Smooth muscle cell (in vitro differentiated cells): ENCODE results near the gene GLIPR1L2. TPM values are rescaled to one million over a fixed set of nuclear protein-coding genes. Genes with fewer than 3 reads are reported as not detected.

Experiments
- DNase-seq: peaks from one replicate; lab custom pipeline; 2025; ENCODE audit not compliant: unreplicated experiment; lab: John Stamatoyannopoulos, UW
- H2AFZ ChIP-seq: fragments of 200-600 bp; sonication (generic); 2 replicates; pipeline ENCODE4 v1.6.0; 2016; ENCODE audit warnings: antibody characterized with exemption, low read depth, mild to moderate bottlenecking
- H3F3A ChIP-seq: fragments of 200-600 bp; sonication (generic); 2 replicates; pipeline ENCODE4 v1.6.0; 2017; ENCODE audit warnings: antibody characterized with exemption, low read depth
- H3K27ac ChIP-seq: fragments of 200-600 bp; sonication (generic); 2 replicates; pipeline ENCODE4 v1.5.1; 2016; ENCODE audit warnings: low read depth, mild to moderate bottlenecking
- H3K27me3 ChIP-seq: fragments of 200-600 bp; sonication (generic); 2 replicates; pipeline ENCODE4 v1.6.1; 2016; ENCODE audit warnings: low read depth, mild to moderate bottlenecking
- H3K36me3 ChIP-seq: fragments of 200-600 bp; sonication (generic); 2 replicates; pipeline ENCODE4 v1.5.1; 2016; ENCODE audit warnings: low read depth
- H3K4me1 ChIP-seq: fragments of 200-600 bp; sonication (generic); 2 replicates; pipeline ENCODE4 v1.5.1; 2016; ENCODE audit warnings: low read depth
- H3K4me2 ChIP-seq: fragments of 200-600 bp; sonication (generic); 2 replicates; pipeline ENCODE4 v1.6.0; 2016; ENCODE audit warnings: mild to moderate bottlenecking
- H3K4me3 ChIP-seq: fragments of 200-600 bp; sonication (generic); 2 replicates; pipeline ENCODE4 v1.5.1; 2016; ENCODE audit warnings: mild to moderate bottlenecking
- H3K79me2 ChIP-seq: fragments of 200-600 bp; sonication (generic); 2 replicates; pipeline ENCODE4 v1.6.0; 2016; ENCODE audit warnings: low read depth, mild to moderate bottlenecking
- H3K9ac ChIP-seq: fragments of 200-600 bp; sonication (generic); 2 replicates; pipeline ENCODE4 v1.6.0; 2016; ENCODE audit warnings: low read depth
- H3K9me3 ChIP-seq: fragments of 200-600 bp; sonication (generic); replicated peaks from 2 replicates; pipeline ENCODE4 v1.5.1; 2016; ENCODE audit warnings: low read depth
- H4K20me1 ChIP-seq: fragments of 200-600 bp; sonication (generic); 2 replicates; pipeline ENCODE4 v1.6.0; 2016; ENCODE audit warnings: low read depth
- CTCF ChIP-seq: fragments of 200-600 bp; sonication (generic); IDR thresholded peaks from 2 replicates; pipeline ENCODE4 v1.5.1; 2017; ENCODE audit warnings: borderline replicate concordance, mild to moderate bottlenecking, antibody characterized with exemption; ENCODE audit not compliant: insufficient read depth, poor library complexity, severe bottlenecking
- WGBS: methylation state at CpG from one replicate; pipeline ENCODE4 v1.1.7; 2016; ENCODE audit warnings: low lambda C conversion rate; 5-methylcytosine and 5-hydroxymethylcytosine counted together
- polyA plus RNA-seq: library from polyadenylated mRNA; unstranded; fragments of >200 nt; fragmentation: Nextera tagmentation; extraction: Ambion mirVana; gene quantifications from 2 replicates; pipeline ENCODE4 v1.2.1, GENCODE V29; 2016
- total RNA-seq: library from RNA; depleted of rRNA; stranded (reverse); fragments of >200 nt; gene quantifications from 2 replicates; pipeline ENCODE4 v1.2.3, GENCODE V29; 2014

Gene GLIPR1L2
- total and polyA plus RNA-seq, 2 experiments from 2014 or later = 2.5 TPM; not detected in 1

GRCh38 chr12:75349946-75350345, 40.9 kb upstream of the GLIPR1L2 start:
- Histone ChIP-seq H3F3A (no peaks in the 10 kb centered on the region), H3K9ac (no peak overlapping the region), H3K4me3 (no peak overlapping the region), H3K36me3 (no peaks in the 10 kb centered on the region), H2AFZ (no peak overlapping the region), H3K27ac (no peak overlapping the region), H3K9me3 (no peaks in the 10 kb centered on the region), H3K4me2 (no peak overlapping the region), H3K4me1 (no peaks in the 10 kb centered on the region), H4K20me1 (no peaks in the 10 kb centered on the region), H3K79me2 (no peaks in the 10 kb centered on the region), H3K27me3 (no peaks in the 10 kb centered on the region)
- TF ChIP-seq CTCF = no peak
- 88% methylated on average over 4 of the region's 4 CpGs for whole genome bisulfite sequencing
- no peak for DNase-seq

- Histone ChIP-seq H3K36me3 (no peaks in the 10 kb centered on the region), H3K79me2 (no peaks in the 10 kb centered on the region), H3K9me3 (no peaks in the 10 kb centered on the region), H3F3A (no peaks in the 10 kb centered on the region), H3K4me3 (no peak overlapping the region), H3K4me1 (no peaks in the 10 kb centered on the region), H4K20me1 (no peaks in the 10 kb centered on the region), H3K9ac (no peak overlapping the region), H3K27ac (no peak overlapping the region), H3K27me3 (no peaks in the 10 kb centered on the region), H2AFZ (no peak overlapping the region), H3K4me2 (no peak overlapping the region)
- TF ChIP-seq CTCF = no peak
- no peak for DNase-seq
- WGBS = 90% methylated on average over 2 of the region's 2 CpGs
Observed at GRCh38 chr12:75350413-75350812, 40.5 kb upstream of the GLIPR1L2 start.

- H3F3A ChIP-seq = no peaks in the 10 kb centered on the region
- H3K4me2 ChIP-seq = no peak overlapping the region
- no peak for TF ChIP-seq CTCF
- no peaks in the 10 kb centered on the region for H3K79me2 ChIP-seq
- H3K36me3 ChIP-seq = no peaks in the 10 kb centered on the region
- H3K9me3 ChIP-seq = no peaks in the 10 kb centered on the region
- no peak for DNase-seq
- H3K27ac ChIP-seq = no peak overlapping the region
- no peaks in the 10 kb centered on the region for H3K27me3 ChIP-seq
- no peaks in the 10 kb centered on the region for H3K4me1 ChIP-seq
- H3K9ac ChIP-seq = no peak overlapping the region
- no peak overlapping the region for H3K4me3 ChIP-seq
- H2AFZ ChIP-seq = no peak overlapping the region
- H4K20me1 ChIP-seq = no peaks in the 10 kb centered on the region
Observed at GRCh38 chr12:75354011-75354410, 36.9 kb upstream of the GLIPR1L2 start.

- Histone ChIP-seq H4K20me1 (no peaks in the 10 kb centered on the region), H3K79me2 (no peaks in the 10 kb centered on the region), H2AFZ (no peak overlapping the region), H3K27me3 (no peaks in the 10 kb centered on the region), H3K4me1 (no peaks in the 10 kb centered on the region), H3K4me3 (no peak overlapping the region), H3K9me3 (no peaks in the 10 kb centered on the region), H3K9ac (no peak overlapping the region), H3K36me3 (no peaks in the 10 kb centered on the region), H3F3A (no peaks in the 10 kb centered on the region), H3K27ac (no peak overlapping the region), H3K4me2 (no peak overlapping the region)
- DNase-seq = no peak
- TF ChIP-seq CTCF = no peak
Observed at GRCh38 chr12:75360920-75361319, 30.0 kb upstream of the GLIPR1L2 start.
